ENCODE results near the gene CARM1. TPM values are rescaled to one million over a fixed set of nuclear protein-coding genes. Genes with fewer than 3 reads are reported as not detected.

Gene CARM1
- polyA plus RNA-seq, 1 experiment = 33.7 TPM

GRCh38 chr19:10908380-10908960, 37.1 kb downstream of the CARM1 start:
- POLR2A ChIA-PET = no interaction called here
- no peak for TF ChIP-seq CTCF (IDR thresholded peaks at IDR 0.05; ENCODE audit: insufficient read depth, low read depth, low read length)
- Histone ChIP-seq H3K4me3 (ENCODE audit: low read depth, low read length) (no peak overlapping the region), H3K27me3 (ENCODE audit: control insufficient read depth, insufficient read depth, low read length) (no peaks in the 10 kb centered on the region), H3K36me3 (ENCODE audit: control insufficient read depth, insufficient read depth, low read length) (peaks cover 28% of the 10 kb centered on the region)
- DNase-seq (ENCODE audit: low read depth) = no peak
- CTCF ChIA-PET = no interaction called here

GRCh38 chr19:10911579-10912363, 40.4 kb downstream of the CARM1 start:
- ChIA-PET CTCF (interaction anchor here (0.8 to 1.5 kb wide), 3 partner anchors 9 to 48 kb away, joined by 3 to 6 read pairs (median 4); no protein-coding TSS in a partner anchor), POLR2A (no interaction called here)
- DNase-seq (ENCODE audit: low read depth) = no peak
- Histone ChIP-seq H3K27me3 (ENCODE audit: control insufficient read depth, insufficient read depth, low read length) (no peaks in the 10 kb centered on the region), H3K36me3 (ENCODE audit: control insufficient read depth, insufficient read depth, low read length) (peaks cover 37% of the 10 kb centered on the region), H3K4me3 (ENCODE audit: low read depth, low read length) (no peak overlapping the region)
- no peak for TF ChIP-seq CTCF (IDR thresholded peaks at IDR 0.05; ENCODE audit: insufficient read depth, low read depth, low read length)

- H3K27me3 ChIP-seq (ENCODE audit: control insufficient read depth, insufficient read depth, low read length) = no peaks in the 10 kb centered on the region
- CTCF ChIA-PET = interaction anchor here (0.9 to 1.5 kb wide), 3 partner anchors 9 to 48 kb away, joined by 3 to 6 read pairs (median 4); no protein-coding TSS in a partner anchor
- no peak overlapping the region for H3K4me3 ChIP-seq (ENCODE audit: low read depth, low read length)
- TF ChIP-seq CTCF (IDR thresholded peaks at IDR 0.05; ENCODE audit: insufficient read depth, low read depth, low read length) = no peak
- no peak for DNase-seq (ENCODE audit: low read depth)
- H3K36me3 ChIP-seq (ENCODE audit: control insufficient read depth, insufficient read depth, low read length) = peaks cover 37% of the 10 kb centered on the region
- POLR2A ChIA-PET = no interaction called here
Observed at GRCh38 chr19:10912619-10913018, 41.3 kb downstream of the CARM1 start.

GRCh38 chr19:10913716-10914340, 42.5 kb downstream of the CARM1 start:
- TF ChIP-seq CTCF (IDR thresholded peaks at IDR 0.05; ENCODE audit: insufficient read depth, low read depth, low read length) = no peak
- no peaks in the 10 kb centered on the region for H3K27me3 ChIP-seq (ENCODE audit: control insufficient read depth, insufficient read depth, low read length)
- no peak for DNase-seq (ENCODE audit: low read depth)
- peaks cover 30% of the 10 kb centered on the region for H3K36me3 ChIP-seq (ENCODE audit: control insufficient read depth, insufficient read depth, low read length)
- H3K4me3 ChIP-seq (ENCODE audit: low read depth, low read length) = no peak overlapping the region
- ChIA-PET POLR2A (no interaction called here), CTCF (interaction anchor here (0.6 to 5.7 kb wide), 3 partner anchors 11 to 40 kb away, joined by 3 to 37 read pairs (median 3); no protein-coding TSS in a partner anchor)
